HG03442 (cell line): Measurements from ENCODE around the gene TRAPPC3.

Experiments used
- ATAC-seq: cut with Tn5 transposase; IDR thresholded peaks from one replicate; pipeline ENCODE4 v1.9.1; 2021; ENCODE audit warnings: mild to moderate bottlenecking, moderate library complexity; ENCODE audit not compliant: unreplicated experiment

TRAPPC3 gene

GRCh38 chr1:36154335-36154734 lies 5.0 kb upstream of the TRAPPC3 start:
- ATAC-seq: no peak

GRCh38 chr1:36153476-36153875 lies 4.2 kb upstream of the TRAPPC3 start:
- no peak for ATAC-seq

GRCh38 chr1:36151845-36152203 lies 2.5 kb upstream of the TRAPPC3 start:
- no peak for ATAC-seq

- no peak for ATAC-seq
Observed at GRCh38 chr1:36151134-36151844, 2.0 kb upstream of the TRAPPC3 start.

GRCh38 chr1:36150296-36151133 lies 1.2 kb upstream of the TRAPPC3 start:
- no peak for ATAC-seq

GRCh38 chr1:36149973-36150295 lies 648 bp upstream of the TRAPPC3 start:
- no peak for ATAC-seq

- no peak for ATAC-seq
Observed at GRCh38 chr1:36148821-36149236, 457 bp downstream of the TRAPPC3 start.

- ATAC-seq: no peak
Observed at GRCh38 chr1:36144413-36144812, 4.9 kb downstream of the TRAPPC3 start.

GRCh38 chr1:36143424-36143823 lies 5.9 kb downstream of the TRAPPC3 start:
- no peak for ATAC-seq

- no peak for ATAC-seq
Observed at GRCh38 chr1:36142121-36142520, 7.2 kb downstream of the TRAPPC3 start.

- no peak for ATAC-seq
Observed at GRCh38 chr1:36139521-36139920, 9.8 kb downstream of the TRAPPC3 start.

- ATAC-seq: no peak
Observed at GRCh38 chr1:36137776-36138175, 11.5 kb downstream of the TRAPPC3 start.

- ATAC-seq: no peak
Observed at GRCh38 chr1:36137226-36137625, 12.1 kb downstream of the TRAPPC3 start.

- ATAC-seq: no peak
Observed at GRCh38 chr1:36136535-36136934, 12.8 kb downstream of the TRAPPC3 start.

GRCh38 chr1:36135796-36136195 lies 13.5 kb downstream of the TRAPPC3 start:
- ATAC-seq: no peak

GRCh38 chr1:36135330-36135667 lies 14.0 kb downstream of the TRAPPC3 start:
- no peak for ATAC-seq

GRCh38 chr1:36134505-36135329 lies 14.6 kb downstream of the TRAPPC3 start:
- ATAC-seq: no peak

- no peak for ATAC-seq
Observed at GRCh38 chr1:36134031-36134430, 15.3 kb downstream of the TRAPPC3 start.

GRCh38 chr1:36133484-36133883 lies 15.8 kb downstream of the TRAPPC3 start:
- ATAC-seq: no peak

- no peak for ATAC-seq
Observed at GRCh38 chr1:36132029-36132428, 17.3 kb downstream of the TRAPPC3 start.

- ATAC-seq: no peak
Observed at GRCh38 chr1:36128905-36129206, 20.4 kb downstream of the TRAPPC3 start.
